A549 treated with AZD2906 at 1 μM for 4 hours (cell line): ENCODE measurements around the gene TLN1. TPM values are rescaled to one million over a fixed set of nuclear protein-coding genes. Genes with fewer than 3 reads are reported as not detected.

ENCODE experiments used
- total RNA-seq: library from RNA; stranded (reverse); fragments of 200-300 nt; extraction: Qiagen RNA extraction; gene quantifications from 5 replicates; pipeline ENCODE4 v1.2.3, GENCODE V29; 2022

The TLN1 gene
- total RNA-seq, result 118 to 145 TPM (median 125 TPM) in 5 replicates

GRCh38 chr9:35732185-35732799 lies at the start of gene TLN1, which contains the start of gene CREB3:
Gene TLN1, minus strand, starts transcription at chr9:35732195. Its CDS starts 6,501 bp downstream, at chr9:35725694.
Gene CREB3, plus strand, starts transcription at chr9:35732666. Its CDS starts 107 bp downstream, at chr9:35732773.

GRCh38 chr9:35754264-35754663 lies 22.3 kb upstream of the TLN1 start, which contains the start of gene MSMP:
Gene MSMP, minus strand, starts transcription at chr9:35754276. Its CDS starts 147 bp downstream, at chr9:35754129.

GRCh38 chr9:35748858-35749514 lies 17.0 kb upstream of the TLN1 start, which contains the start of the genes GBA2 and RGP1:
Gene GBA2, minus strand, starts transcription at chr9:35749228. Its CDS starts 524 bp downstream, at chr9:35748704.
Gene RGP1, plus strand, starts transcription at chr9:35749287. Its CDS starts 469 bp downstream, at chr9:35749756.

GRCh38 chr9:35689542-35690293 lies 42.3 kb downstream of the TLN1 start, which contains the start of gene TPM2:
Gene TPM2, minus strand, starts transcription at chr9:35689925. Its CDS starts 108 bp downstream, at chr9:35689817.

GRCh38 chr9:35673132-35674024 lies 58.6 kb downstream of the TLN1 start, which contains the start of gene CA9:
Gene CA9, plus strand, starts transcription at chr9:35673928. Its CDS starts 32 bp downstream, at chr9:35673960.

GRCh38 chr9:35664531-35665470 lies 67.2 kb downstream of the TLN1 start, which contains the start of gene ARHGEF39:
Gene ARHGEF39, minus strand, starts transcription at chr9:35665195. Its CDS starts 26 bp downstream, at chr9:35665169.

GRCh38 chr9:35658137-35658967 lies 73.6 kb downstream of the TLN1 start, which contains the start of gene CCDC107:
Gene CCDC107, plus strand, starts transcription at chr9:35658292. Its CDS starts 88 bp downstream, at chr9:35658380.

GRCh38 chr9:35657546-35658136 lies 74.4 kb downstream of the TLN1 start, which contains the start of gene RMRP:
Gene RMRP, minus strand, starts transcription at chr9:35658019.

GRCh38 chr9:35650341-35651158 lies 81.4 kb downstream of the TLN1 start, which contains the start of gene SIT1:
Gene SIT1, minus strand, starts transcription at chr9:35650931. Its CDS starts 78 bp downstream, at chr9:35650853.

Other genes with a start within 250 kb of the TLN1 start
- 26.6 to 32.2 TPM (median 31.5 TPM) in 5 replicates for gene RUSC2, start 242.1 kb downstream of the TLN1 start, total RNA-seq
- 21.8 to 29.3 TPM (median 28.4 TPM) in 5 replicates for gene TESK1, start 126.9 kb downstream of the TLN1 start, total RNA-seq
- 0.15 to 0.22 TPM (median 0.17 TPM) in 4 of 5 replicates, not detected in the other for gene CD72, start 113.8 kb downstream of the TLN1 start, total RNA-seq
- gene SIT1, start 81.3 kb downstream of the TLN1 start, total RNA-seq, result 0.07 TPM in 1 of 5 replicates, not detected in the others
- 5.1 to 14.3 TPM (median 9.2 TPM) in 4 of 5 replicates, not detected in the other for gene RMRP, start 74.2 kb downstream of the TLN1 start, total RNA-seq
- 25.4 to 33.7 TPM (median 32.3 TPM) in 5 replicates for gene CCDC107, start 73.9 kb downstream of the TLN1 start, total RNA-seq
- 11.1 to 18.8 TPM (median 16.6 TPM) in 5 replicates for gene ARHGEF39, start 67.0 kb downstream of the TLN1 start, total RNA-seq
- gene CA9, start 58.3 kb downstream of the TLN1 start, total RNA-seq, result 6.0 to 10.6 TPM (median 8.0 TPM) in 5 replicates
- gene TPM2, start 42.3 kb downstream of the TLN1 start, total RNA-seq, result 647 to 712 TPM (median 698 TPM) in 5 replicates
- gene CREB3, start 471 bp upstream of the TLN1 start, total RNA-seq, result 54.4 to 63.2 TPM (median 57.3 TPM) in 5 replicates
- gene GBA2, start 17.0 kb upstream of the TLN1 start, total RNA-seq, result 28.4 to 39.2 TPM (median 31.7 TPM) in 5 replicates
- gene RGP1, start 17.1 kb upstream of the TLN1 start, total RNA-seq, result 13.5 to 17.7 TPM (median 14.7 TPM) in 5 replicates
- gene MSMP, start 22.1 kb upstream of the TLN1 start, total RNA-seq, result 0.15 to 0.38 TPM (median 0.23 TPM) in 4 of 5 replicates, not detected in the other
- 4.2 to 6.3 TPM (median 4.6 TPM) in 5 replicates for gene NPR2, start 59.4 kb upstream of the TLN1 start, total RNA-seq
- 0.34 to 0.52 TPM (median 0.35 TPM) in 5 replicates for gene SPAG8, start 80.1 kb upstream of the TLN1 start, total RNA-seq
- 69.1 to 112 TPM (median 101 TPM) in 5 replicates for gene HINT2, start 82.8 kb upstream of the TLN1 start, total RNA-seq
- gene FAM221B, start 96.5 kb upstream of the TLN1 start, total RNA-seq, result not detected in 5 replicates
- 2.4 to 3.5 TPM (median 3.4 TPM) in 5 replicates for gene TMEM8B, start 97.0 kb upstream of the TLN1 start, total RNA-seq
- gene OR13J1, start 138.2 kb upstream of the TLN1 start, total RNA-seq, result not detected in 5 replicates
- 0.22 to 0.51 TPM (median 0.34 TPM) in 5 replicates for gene HRCT1, start 174.0 kb upstream of the TLN1 start, total RNA-seq
- gene SPAAR, start 177.3 kb upstream of the TLN1 start, total RNA-seq, result 0.05 to 0.09 TPM (median 0.06 TPM) in 4 of 5 replicates, not detected in the other
- not detected in 5 replicates for gene OR2S2, start 226.0 kb upstream of the TLN1 start, total RNA-seq